ENCODE results near the gene ARHGAP24. TPM values are rescaled to one million over a fixed set of nuclear protein-coding genes. Genes with fewer than 3 reads are reported as not detected.

ARHGAP24 gene
- total RNA-seq, 1 experiment from 2014 or later: 1.3 TPM

DNA sequence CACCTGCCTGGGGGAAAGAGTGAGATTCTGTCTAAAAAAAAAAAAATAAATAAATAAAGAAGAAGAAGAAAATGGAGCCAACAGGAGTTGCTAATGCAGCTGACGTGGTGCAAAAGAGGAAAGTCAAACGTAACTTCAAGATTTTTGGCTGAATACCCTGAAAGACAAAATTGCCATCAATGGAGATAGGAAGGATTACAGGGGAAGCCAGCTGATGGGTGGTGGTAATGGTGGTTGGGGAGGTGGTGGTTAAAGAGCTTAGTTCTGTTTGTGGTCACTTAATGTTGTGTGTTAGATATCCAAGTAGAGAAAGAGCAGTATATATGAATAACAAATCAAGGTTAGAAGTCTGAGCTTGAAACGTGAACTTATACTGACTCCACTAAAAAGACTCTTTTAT is 225.4 kb downstream of the ARHGAP24 start (continued):
- TF ChIP-seq ZBTB33 (IDR thresholded peaks at IDR 0.05; ENCODE audit: extremely low read depth, insufficient replicate concordance, low read length): no peak

GRCh38 chr4:85701861-85702321 is 226.9 kb downstream of the ARHGAP24 start:
- intact Hi-C loops (cut with micrococcal nuclease): no loop called here
- Histone ChIP-seq H3K27me3 (ENCODE audit: insufficient read depth, low read length) (no peaks in the 10 kb centered on the region), H3K4me3 (replicated peaks in 1 of 2; ENCODE audit: low read depth in 1 of 2, low read length in 2 of 2) (no peak overlapping the region), H3K79me2 (ENCODE audit: insufficient read depth, low read length) (no peaks in the 10 kb centered on the region), H3K36me3 (ENCODE audit: control insufficient read depth in 1 of 2, insufficient read depth in 2 of 2, low read length in 2 of 2) (no peaks in the 10 kb centered on the region), H3K27ac (ENCODE audit: low read depth, low read length) (no peak overlapping the region), H2AFZ (ENCODE audit: low read depth, low read length, poor library complexity, severe bottlenecking) (no peak overlapping the region), H3K4me1 (ENCODE audit: control insufficient read depth in 1 of 2, insufficient read depth in 2 of 2, low read length in 2 of 2) (no peaks in the 10 kb centered on the region), H3K9me2 (ENCODE audit: insufficient read depth) (no peaks in the 10 kb centered on the region), H3K9me3 (ENCODE audit: control insufficient read depth in 1 of 2, insufficient read depth in 1 of 2, low read depth in 1 of 2, low read length in 2 of 2) (no peaks in the 10 kb centered on the region), H4K20me1 (ENCODE audit: insufficient read depth) (no peaks in the 10 kb centered on the region), H3K9ac (ENCODE audit: low read length) (no peak overlapping the region), H3K4me2 (ENCODE audit: low read length) (no peak overlapping the region)
- no TSS peak for BruUV-seq (replicated peaks)
- ATAC-seq (no peak), DNase-seq (ENCODE audit: low read depth, low spot score) (no peak)
- ChIA-PET POLR2A (no interaction called here), CTCF (no interaction called here), RAD21 (ENCODE audit: low non-redundant PET in 1 of 2, low total read pairs in 2 of 2, uncharacterized antibody in 2 of 2, unreplicated experiment in 2 of 2) (no interaction called here)
- TF ChIP-seq FOSL1 (IDR thresholded peaks at IDR 0.05; ENCODE audit: low read depth) (no peak), CEBPB (IDR thresholded peaks at IDR 0.05; ENCODE audit: low read depth) (no peak)

- no peaks in the 10 kb centered on the region for H4K20me1 ChIP-seq (ENCODE audit: insufficient read depth)
- CTCF ChIA-PET: no interaction called here
- H3K79me2 ChIP-seq (ENCODE audit: insufficient read depth, low read length): no peaks in the 10 kb centered on the region
- H3K4me1 ChIP-seq (ENCODE audit: control insufficient read depth in 1 of 2, insufficient read depth in 2 of 2, low read length in 2 of 2): no peaks in the 10 kb centered on the region
- ATAC-seq: no peak
- H3K36me3 ChIP-seq (ENCODE audit: control insufficient read depth in 1 of 2, insufficient read depth in 2 of 2, low read length in 2 of 2): no peaks in the 10 kb centered on the region
- no peaks in the 10 kb centered on the region for H3K27me3 ChIP-seq (ENCODE audit: insufficient read depth, low read length)
- H3K4me3 ChIP-seq (replicated peaks in 1 of 2; ENCODE audit: low read depth in 1 of 2, low read length in 2 of 2): no peak overlapping the region
- BruUV-seq (replicated peaks): no TSS peak
- POLR2A ChIA-PET: no interaction called here
- no peak for DNase-seq (ENCODE audit: low read depth, low spot score)
- H3K9me2 ChIP-seq (ENCODE audit: insufficient read depth): no peaks in the 10 kb centered on the region
- H3K9ac ChIP-seq (ENCODE audit: low read length): no peak overlapping the region
- no peaks in the 10 kb centered on the region for H3K9me3 ChIP-seq (ENCODE audit: control insufficient read depth in 1 of 2, insufficient read depth in 1 of 2, low read depth in 1 of 2, low read length in 2 of 2)
- no peak overlapping the region for H3K4me2 ChIP-seq (ENCODE audit: low read length)
- H2AFZ ChIP-seq (ENCODE audit: low read depth, low read length, poor library complexity, severe bottlenecking): no peak overlapping the region
- intact Hi-C loops (cut with micrococcal nuclease): no loop called here
- no peak overlapping the region for H3K27ac ChIP-seq (ENCODE audit: low read depth, low read length)
- RAD21 ChIA-PET (ENCODE audit: low non-redundant PET in 1 of 2, low total read pairs in 2 of 2, uncharacterized antibody in 2 of 2, unreplicated experiment in 2 of 2): no interaction called here
- TF ChIP-seq EGR1 (IDR thresholded peaks at IDR 0.05; ENCODE audit: low read depth) (no peak), SRF (IDR thresholded peaks at IDR 0.05; ENCODE audit: low read depth) (no peak), YY1 (IDR thresholded peaks at IDR 0.05; ENCODE audit: extremely low read depth, insufficient replicate concordance, low read depth, low read length) (no peak), ZNF274 (IDR thresholded peaks at IDR 0.05; ENCODE audit: low read depth, low read length) (no peak), SIN3A (IDR thresholded peaks at IDR 0.05; ENCODE audit: low read depth) (no peak), POLR2AphosphoS5 (IDR thresholded peaks at IDR 0.05; ENCODE audit: low read depth, low read length) (no peak), POLR2A (IDR thresholded peaks at IDR 0.05; ENCODE audit: borderline replicate concordance, extremely low read depth, insufficient read depth, insufficient read length) (no peak)
- TF ChIP-seq, protein P1, sequence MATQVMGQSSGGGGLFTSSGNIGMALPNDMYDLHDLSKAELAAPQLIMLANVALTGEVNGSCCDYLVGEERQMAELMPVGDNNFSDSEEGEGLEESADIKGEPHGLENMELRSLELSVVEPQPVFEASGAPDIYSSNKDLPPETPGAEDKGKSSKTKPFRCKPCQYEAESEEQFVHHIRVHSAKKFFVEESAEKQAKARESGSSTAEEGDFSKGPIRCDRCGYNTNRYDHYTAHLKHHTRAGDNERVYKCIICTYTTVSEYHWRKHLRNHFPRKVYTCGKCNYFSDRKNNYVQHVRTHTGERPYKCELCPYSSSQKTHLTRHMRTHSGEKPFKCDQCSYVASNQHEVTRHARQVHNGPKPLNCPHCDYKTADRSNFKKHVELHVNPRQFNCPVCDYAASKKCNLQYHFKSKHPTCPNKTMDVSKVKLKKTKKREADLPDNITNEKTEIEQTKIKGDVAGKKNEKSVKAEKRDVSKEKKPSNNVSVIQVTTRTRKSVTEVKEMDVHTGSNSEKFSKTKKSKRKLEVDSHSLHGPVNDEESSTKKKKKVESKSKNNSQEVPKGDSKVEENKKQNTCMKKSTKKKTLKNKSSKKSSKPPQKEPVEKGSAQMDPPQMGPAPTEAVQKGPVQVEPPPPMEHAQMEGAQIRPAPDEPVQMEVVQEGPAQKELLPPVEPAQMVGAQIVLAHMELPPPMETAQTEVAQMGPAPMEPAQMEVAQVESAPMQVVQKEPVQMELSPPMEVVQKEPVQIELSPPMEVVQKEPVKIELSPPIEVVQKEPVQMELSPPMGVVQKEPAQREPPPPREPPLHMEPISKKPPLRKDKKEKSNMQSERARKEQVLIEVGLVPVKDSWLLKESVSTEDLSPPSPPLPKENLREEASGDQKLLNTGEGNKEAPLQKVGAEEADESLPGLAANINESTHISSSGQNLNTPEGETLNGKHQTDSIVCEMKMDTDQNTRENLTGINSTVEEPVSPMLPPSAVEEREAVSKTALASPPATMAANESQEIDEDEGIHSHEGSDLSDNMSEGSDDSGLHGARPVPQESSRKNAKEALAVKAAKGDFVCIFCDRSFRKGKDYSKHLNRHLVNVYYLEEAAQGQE (IDR thresholded peaks at IDR 0.05; ENCODE audit: low read depth): no peak
- TF ChIP-seq, protein P2, sequence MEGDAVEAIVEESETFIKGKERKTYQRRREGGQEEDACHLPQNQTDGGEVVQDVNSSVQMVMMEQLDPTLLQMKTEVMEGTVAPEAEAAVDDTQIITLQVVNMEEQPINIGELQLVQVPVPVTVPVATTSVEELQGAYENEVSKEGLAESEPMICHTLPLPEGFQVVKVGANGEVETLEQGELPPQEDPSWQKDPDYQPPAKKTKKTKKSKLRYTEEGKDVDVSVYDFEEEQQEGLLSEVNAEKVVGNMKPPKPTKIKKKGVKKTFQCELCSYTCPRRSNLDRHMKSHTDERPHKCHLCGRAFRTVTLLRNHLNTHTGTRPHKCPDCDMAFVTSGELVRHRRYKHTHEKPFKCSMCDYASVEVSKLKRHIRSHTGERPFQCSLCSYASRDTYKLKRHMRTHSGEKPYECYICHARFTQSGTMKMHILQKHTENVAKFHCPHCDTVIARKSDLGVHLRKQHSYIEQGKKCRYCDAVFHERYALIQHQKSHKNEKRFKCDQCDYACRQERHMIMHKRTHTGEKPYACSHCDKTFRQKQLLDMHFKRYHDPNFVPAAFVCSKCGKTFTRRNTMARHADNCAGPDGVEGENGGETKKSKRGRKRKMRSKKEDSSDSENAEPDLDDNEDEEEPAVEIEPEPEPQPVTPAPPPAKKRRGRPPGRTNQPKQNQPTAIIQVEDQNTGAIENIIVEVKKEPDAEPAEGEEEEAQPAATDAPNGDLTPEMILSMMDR (IDR thresholded peaks at IDR 0.05 in 2 of 3, conservative IDR thresholded peaks at IDR 0.05 in 1 of 3; ENCODE audit: borderline replicate concordance in 1 of 3, insufficient read depth in 1 of 3, low read depth in 2 of 3, low read length in 2 of 3): no peak
Observed at GRCh38 chr4:85703096-85703495, 228.1 kb downstream of the ARHGAP24 start.
